Stimulated activated CD4-positive, alpha-beta T cell treated with anti-CD3 and anti-CD28 coated beads, Interleukin-2, amount 100 ng/mL, for 24 hours (primary cell): ENCODE data around the gene SLFN12L.
"Not testable (repeated sequence)": the region's sequence is repeated elsewhere in the genome, so short reads cannot be mapped to it uniquely, and the experiment has no call there.

Experiments used
- DNase-seq, 2 donors: peaks; one replicate each; pipeline ENCODE4 v3.0.0-alpha.2; 2020

SLFN12L gene

GRCh38 chr17:35537601-35538141 lies at the start of gene SLFN12L:
Gene SLFN12L (minus strand): TSS chr17:35537678. CDS start chr17:35522364, 15,314 bp downstream.
- DNase-seq: peak in 1 of 2 donors; percentile 34

DNA sequence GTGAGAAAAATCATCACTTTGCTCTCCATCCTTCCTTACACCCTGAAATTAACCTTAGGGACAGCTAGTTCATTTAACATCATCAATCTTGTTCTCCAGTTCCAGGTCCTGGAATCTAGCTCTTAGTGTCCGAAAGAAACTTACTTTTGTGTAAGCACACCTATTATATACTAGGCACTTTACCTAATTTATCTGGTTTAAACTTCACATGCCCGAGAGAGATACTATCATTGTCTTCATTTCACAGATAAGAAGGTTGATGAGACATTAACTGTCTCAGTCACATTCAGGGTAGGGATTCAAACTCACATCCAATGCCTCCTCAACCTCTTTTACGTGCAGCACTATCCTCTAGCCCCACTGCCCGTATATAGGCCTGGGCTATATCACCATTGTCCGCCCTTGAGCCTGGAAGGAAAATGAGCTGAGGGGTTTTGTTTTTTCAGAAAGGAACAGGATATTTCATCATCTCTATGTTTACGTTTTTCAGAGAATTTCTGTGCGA lies 49.1 kb upstream of the SLFN12L start:
- DNase-seq: peak in 1 of 2 donors; percentile 29

DNA sequence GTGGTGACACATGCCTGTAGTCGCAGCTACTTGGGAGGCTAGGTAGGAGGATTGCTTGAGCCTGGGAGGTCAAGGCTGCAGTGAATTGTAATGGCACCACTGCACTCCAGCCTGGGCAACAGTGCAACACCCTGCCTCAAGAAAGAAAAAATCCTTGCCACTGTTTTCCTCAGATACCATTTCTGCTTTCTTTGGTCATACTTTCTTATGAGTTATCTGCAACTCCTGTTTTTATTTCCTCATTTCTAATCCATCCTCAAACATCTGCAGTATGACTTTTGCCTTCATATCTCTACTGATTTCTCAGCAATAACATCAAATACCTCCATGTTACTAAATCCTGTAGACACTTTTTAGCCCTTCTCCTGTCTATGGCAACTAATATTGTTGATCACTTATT lies 46.6 kb upstream of the SLFN12L start:
- DNase-seq: no peak

DNA sequence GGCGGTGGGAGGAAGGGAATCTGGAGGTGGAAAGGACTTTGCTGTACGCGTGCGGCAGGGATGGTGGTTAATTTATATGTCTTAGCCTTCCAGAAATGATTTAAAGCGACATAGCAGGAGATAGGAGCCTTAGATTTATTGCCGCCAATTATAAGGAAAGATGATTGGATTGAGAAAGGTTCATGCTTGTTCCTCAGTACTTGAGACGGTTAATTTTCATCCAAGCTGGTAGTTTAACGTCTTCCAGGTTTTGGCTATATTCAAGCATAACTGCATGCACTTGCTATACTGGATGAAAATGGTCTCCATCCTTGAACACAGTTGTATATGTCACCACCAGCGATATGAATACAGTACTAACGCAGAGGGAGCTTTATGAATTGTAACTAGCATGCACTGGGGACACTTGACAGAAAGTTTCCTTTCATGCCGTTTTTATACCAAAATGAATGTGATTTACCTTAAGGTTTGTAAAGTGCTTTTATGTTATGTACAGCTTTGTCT lies 41.5 kb upstream of the SLFN12L start:
- no peak for DNase-seq

DNA sequence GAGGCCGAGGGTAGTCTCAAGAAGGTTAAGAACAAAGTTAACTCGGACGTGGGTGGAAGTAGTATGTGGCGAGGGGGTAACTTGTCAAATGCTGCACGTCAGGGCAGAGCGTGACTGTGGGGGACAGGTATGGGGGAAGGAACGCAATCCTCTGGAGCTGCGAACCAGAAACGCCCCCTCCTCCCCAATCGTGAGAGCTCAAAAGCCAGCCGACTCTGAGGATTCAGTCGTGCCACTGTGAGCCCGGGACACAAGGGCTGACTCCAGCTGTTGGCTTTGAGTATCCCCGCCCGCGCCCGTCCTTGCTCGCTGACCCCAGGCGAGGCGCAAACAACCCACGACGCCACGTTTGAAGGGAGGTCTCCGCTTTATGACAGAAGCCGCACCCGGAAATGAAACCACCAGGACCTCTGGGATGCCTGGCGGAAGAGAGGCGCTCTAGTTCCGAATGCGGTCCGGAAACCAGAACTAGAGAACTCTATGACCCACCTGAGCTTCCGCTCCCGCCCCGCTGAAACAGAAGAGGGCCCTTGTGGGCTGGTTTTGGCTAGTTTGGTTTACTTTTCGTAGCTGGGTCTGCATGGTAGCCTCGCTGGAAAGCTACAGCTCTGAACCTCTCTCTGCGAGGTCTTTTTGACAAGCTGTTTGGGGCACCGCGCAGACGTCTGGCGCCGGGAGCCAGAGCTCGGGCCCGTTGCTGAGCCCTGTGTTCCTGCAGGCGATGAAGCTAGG lies 40.9 kb upstream of the SLFN12L start, which contains the start of gene PEX12:
Gene PEX12 (minus strand): TSS at position 375 of the 732 bp plus-strand sequence. CDS start 550 bp downstream, outside the sequence.
- peak; percentile 84 to 86 for DNase-seq

GRCh38 chr17:35577830-35578196 lies 40.3 kb upstream of the SLFN12L start:
- peak in 1 of 2 donors; percentile 17 for DNase-seq

DNA sequence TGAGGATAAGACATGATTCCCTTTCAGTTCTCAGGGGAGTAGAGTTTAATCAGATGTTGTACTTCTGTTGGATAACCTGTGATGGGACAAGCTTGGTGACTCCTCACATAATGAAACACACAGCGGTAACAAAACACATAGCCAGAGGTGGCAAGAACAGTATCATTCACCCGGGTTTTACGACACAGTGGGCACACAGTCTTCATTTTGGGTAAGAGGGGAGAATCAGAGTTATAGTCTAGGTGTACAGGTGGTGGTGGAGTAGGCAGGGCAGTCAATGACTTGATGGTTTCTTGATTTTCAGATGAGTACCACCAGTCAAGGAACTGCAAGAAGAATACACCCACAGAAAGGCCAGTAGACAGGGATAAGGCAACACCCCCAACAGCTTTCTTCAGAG lies 38.3 kb upstream of the SLFN12L start:
- no peak for DNase-seq

GRCh38 chr17:35569405-35569804 lies 31.9 kb upstream of the SLFN12L start:
- no peak for DNase-seq

DNA sequence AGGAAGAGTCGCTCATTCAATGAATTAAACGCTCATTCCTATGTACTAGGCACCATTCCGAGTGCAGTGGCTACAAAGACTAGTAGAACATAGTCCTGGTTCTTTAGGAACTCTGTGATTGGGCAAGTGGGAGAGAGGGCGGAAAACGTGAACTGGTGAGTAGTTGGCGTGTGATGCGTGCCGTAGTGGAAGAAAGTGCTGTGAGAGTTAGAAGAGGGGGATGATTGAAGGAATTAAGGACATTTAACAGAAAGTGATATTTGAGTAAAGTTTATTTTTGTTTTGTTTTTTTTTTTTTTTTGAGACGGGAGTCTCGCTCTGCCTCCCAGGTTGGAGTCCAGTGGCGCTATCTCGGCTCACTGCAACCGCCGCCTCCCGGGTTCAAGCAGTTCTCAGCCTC lies 31.1 kb upstream of the SLFN12L start:
- peak; percentile 58 to 61 for DNase-seq

- DNase-seq: no peak
Observed at GRCh38 chr17:35566968-35567367, 29.5 kb upstream of the SLFN12L start.

DNA sequence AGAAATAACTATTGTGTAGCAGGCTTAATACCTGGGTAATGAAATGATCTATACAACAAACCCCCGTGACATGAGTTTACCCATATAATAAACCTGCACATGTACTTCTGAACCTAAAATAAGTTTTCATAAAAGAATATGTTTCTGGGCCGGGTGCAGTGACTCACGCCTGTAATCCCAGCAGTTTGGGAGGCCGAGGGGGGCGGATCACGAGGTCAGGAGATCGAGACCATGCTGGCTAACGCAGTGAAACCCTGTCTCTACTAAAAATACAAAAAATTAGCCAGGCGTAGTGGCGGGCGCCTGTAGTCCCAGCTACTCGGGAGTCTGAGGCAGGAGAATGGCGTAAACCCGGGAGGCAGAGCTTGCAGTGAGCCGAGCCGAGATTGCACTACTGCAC lies 25.7 kb upstream of the SLFN12L start:
- not testable (repeated sequence) for DNase-seq

GRCh38 chr17:35560703-35561102 lies 23.2 kb upstream of the SLFN12L start, which contains the start of gene SLFN14:
Gene SLFN14 (minus strand): TSS chr17:35560819. CDS start chr17:35558062, 2,757 bp downstream.
- no peak for DNase-seq

DNA sequence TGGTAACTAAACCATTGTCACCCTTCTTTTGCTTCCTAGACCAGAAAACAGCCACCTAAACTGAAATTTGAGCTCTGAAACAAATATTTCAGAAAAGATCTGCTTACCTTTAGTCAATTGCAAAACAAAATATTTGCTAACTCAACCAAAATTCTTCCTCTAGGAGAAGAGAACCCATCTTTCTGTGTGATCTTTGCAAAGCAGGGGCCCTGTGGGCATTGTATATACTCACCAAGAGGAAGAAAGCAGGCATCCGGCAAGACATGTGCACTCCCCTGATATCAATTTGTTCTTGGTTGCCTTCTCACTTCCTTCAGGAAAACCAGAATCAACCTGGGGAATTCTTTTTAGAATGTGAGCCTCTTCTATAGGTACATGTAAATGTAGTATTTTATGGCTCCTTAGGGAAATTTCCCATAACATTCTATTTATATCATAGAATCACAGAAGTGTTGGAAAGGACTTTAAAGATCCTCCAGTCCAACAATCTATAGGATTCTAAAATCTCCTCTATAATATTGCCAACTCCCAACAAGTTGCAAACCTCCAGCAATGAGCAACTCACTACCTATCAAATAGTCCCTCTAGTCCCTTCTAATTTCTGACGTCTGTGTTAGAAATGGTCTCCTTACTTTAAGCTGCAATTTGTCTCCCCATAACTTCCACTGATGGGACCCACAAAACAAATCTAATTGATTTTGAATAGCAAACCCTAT lies 22.2 kb upstream of the SLFN12L start:
- DNase-seq: no peak

GRCh38 chr17:35557353-35557752 lies 19.9 kb upstream of the SLFN12L start:
- no peak for DNase-seq

DNA sequence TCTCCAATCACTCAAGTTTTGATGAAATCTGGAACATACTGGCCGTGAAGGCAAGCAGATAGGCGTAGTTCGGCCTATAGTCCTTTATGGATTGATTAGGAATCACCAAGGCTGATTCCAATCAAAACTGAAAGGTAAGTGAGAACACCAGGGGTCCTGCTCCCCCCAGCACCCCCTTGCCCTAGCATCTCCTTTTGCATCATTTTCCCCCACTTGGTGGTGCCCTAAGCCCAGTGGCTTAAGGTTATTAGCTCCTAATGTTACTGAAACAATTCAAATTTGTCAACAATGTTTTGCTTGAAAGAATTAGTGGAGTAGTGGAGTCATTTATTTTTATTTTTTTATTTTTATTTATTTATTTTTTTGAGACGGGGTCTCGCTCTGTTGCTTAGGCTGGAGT lies 18.2 kb upstream of the SLFN12L start:
- DNase-seq: no peak

DNA sequence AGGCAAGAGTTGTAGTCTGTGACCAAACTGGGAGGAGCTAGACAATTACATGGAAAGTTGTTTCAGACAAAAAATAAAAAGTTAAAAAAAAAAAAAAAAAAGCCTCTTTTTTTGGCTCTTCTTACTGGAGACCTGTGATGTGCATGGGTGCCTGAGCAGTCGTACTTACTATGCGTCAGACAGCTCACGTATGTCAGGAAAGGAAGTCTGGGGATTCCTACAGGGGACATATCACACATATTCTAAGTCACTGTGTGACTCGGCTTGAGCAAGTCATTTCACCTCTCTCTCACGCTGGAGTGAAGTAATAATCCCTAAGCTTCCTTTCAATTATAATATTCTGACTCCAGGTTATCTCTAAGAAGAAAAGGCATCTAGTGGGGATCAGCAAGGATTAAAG lies 17.2 kb upstream of the SLFN12L start:
- DNase-seq: no peak

DNA sequence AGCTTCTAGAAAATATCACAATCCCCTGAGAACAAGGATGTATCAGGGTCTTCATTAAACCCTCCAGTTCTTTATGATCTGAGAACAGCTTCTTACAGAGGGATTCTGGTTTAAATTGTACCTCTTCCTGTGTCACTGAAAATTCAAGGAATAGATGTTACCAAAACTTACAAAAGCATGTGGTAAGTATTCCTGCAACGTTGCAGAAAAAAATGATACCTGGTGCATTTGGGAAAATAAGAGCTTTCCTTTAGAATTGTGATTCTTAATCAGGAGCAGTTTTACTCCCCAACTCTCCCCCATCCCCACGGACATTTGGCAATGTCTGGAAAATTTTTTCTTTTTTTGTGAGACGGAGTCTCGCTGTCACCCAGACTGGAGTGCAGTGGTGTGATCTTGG lies 15.8 kb upstream of the SLFN12L start:
- no peak for DNase-seq

DNA sequence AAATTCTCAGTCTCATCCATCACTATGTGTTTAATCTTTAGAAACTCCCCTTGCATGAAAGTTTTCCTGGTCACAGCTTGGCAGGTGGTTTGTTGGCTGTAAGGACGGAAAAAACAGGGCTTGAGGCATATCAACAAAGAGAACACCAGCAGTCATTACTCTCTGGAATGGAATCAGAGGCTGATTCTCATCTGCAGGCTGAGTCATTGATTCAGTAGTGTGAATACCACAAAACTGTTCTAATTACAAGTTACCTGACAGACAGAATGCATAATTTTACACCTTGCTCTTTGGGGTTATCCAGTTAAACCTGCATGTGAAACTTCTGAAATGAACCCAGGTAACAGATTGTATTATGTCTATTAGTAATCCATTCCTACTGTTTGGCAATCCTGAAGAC lies 11.5 kb upstream of the SLFN12L start:
- no peak for DNase-seq

DNA sequence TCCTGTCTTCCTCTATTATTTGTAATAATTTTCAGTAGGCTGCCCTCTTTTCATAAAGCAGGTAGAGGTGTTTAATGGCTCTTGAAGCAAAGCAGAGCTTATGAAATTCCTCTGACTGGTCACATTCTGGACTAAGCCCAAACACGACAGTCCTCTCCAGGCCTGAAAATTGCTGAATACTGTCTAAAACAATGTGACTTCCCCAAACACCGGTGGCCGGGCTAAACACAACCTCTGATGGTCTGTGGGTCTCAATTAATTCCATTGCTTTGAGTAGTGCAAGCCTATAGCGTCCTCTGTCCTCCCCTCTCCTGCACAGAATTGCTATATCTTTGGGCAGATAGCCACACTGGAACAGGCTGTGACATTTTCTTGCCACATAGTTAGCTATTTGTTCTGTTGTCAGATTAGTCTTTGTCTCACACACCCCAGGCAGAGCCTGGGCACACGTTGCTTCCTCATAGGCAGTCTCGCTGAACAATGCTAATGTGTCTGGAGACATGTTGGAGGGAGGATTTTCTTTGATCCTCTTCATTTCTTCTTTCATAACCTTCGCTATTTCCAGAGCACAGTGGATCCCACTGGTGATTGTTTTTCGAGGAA lies 10.8 kb upstream of the SLFN12L start:
- no peak for DNase-seq

GRCh38 chr17:35546487-35546886 lies 9.0 kb upstream of the SLFN12L start:
- DNase-seq: no peak

DNA sequence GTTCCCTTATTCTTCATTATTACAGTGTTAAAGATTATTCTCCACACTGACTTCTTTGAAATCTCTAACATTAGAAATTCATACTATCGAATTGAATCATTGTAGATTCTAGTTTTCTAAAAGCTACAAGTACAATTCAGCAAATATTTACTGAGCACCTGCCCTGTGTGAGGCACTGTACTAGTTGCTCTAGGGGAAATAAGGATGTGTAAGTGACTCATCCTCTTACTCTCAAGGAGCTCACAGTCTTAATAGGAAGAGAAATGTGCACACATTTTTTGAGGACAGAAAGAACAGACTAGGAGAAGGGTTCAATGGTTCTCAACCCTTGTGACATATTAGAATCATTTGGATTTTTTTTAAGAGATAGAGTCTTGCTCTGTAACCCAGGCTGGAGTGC lies 7.7 kb upstream of the SLFN12L start:
- DNase-seq: no peak

- no peak for DNase-seq
Observed at GRCh38 chr17:35543856-35544255, 6.4 kb upstream of the SLFN12L start.

DNA sequence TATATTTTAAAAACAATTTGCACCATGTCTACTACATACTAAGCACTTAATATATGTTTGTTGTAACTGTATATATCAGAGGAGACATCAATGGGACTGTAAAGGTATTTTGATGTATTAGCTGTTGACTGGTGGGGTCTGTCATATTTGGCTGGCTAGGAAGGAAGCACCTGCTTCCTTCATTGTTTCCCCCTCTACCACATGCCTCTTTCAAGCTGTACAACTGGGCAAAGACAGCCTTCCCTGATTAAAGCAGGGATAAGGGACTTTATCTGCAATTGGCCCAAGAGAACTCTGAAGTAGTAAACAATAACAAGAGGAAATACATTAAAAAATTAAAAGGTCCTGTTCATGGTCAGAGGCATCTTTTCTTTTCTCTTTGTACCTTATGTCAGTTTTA lies 5.5 kb upstream of the SLFN12L start:
- DNase-seq: no peak
